ENCODE results near the gene RAD51C. TPM values are rescaled to one million over a fixed set of nuclear protein-coding genes. Genes with fewer than 3 reads are reported as not detected.

The RAD51C gene
- total RNA-seq, 1 donor from 2014 or later, result 17.6 TPM

DNA sequence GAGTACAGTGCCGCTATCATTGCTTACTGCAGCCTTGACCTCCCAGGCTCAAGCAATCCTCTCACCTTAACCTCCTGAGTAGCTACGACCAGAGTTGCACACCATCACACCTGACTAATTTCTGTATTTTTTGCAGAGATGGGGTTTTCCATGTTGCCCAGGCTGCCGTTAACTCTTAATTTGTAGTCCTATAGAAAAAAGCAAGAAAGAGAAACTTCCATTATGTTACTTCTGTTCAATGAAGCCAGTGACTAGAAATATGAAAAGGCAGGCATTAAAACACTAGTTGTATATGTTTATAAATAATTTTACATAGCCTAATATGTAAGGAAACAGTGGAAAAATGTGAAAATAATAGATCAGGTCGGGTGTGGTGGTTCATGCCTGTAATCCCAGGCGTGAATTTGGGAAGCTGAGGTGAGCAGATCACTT is 9.7 kb downstream of the RAD51C start:
- TF ChIP-seq, protein P1, sequence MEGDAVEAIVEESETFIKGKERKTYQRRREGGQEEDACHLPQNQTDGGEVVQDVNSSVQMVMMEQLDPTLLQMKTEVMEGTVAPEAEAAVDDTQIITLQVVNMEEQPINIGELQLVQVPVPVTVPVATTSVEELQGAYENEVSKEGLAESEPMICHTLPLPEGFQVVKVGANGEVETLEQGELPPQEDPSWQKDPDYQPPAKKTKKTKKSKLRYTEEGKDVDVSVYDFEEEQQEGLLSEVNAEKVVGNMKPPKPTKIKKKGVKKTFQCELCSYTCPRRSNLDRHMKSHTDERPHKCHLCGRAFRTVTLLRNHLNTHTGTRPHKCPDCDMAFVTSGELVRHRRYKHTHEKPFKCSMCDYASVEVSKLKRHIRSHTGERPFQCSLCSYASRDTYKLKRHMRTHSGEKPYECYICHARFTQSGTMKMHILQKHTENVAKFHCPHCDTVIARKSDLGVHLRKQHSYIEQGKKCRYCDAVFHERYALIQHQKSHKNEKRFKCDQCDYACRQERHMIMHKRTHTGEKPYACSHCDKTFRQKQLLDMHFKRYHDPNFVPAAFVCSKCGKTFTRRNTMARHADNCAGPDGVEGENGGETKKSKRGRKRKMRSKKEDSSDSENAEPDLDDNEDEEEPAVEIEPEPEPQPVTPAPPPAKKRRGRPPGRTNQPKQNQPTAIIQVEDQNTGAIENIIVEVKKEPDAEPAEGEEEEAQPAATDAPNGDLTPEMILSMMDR (IDR thresholded peaks at IDR 0.05; ENCODE audit: insufficient read depth, low read length, severe bottlenecking), result no peak
- DNase-seq (ENCODE audit: low read depth), result no peak
- Histone ChIP-seq H3K36me3 (ENCODE audit: control insufficient read depth, insufficient read depth, low read length) (peaks cover 5% of the 10 kb centered on the region), H3K27me3 (ENCODE audit: control insufficient read depth, insufficient read depth, low read length) (no peaks in the 10 kb centered on the region), H3K4me3 (ENCODE audit: low read depth, low read length) (no peak overlapping the region)
- FAIRE-seq, result no peak

DNA sequence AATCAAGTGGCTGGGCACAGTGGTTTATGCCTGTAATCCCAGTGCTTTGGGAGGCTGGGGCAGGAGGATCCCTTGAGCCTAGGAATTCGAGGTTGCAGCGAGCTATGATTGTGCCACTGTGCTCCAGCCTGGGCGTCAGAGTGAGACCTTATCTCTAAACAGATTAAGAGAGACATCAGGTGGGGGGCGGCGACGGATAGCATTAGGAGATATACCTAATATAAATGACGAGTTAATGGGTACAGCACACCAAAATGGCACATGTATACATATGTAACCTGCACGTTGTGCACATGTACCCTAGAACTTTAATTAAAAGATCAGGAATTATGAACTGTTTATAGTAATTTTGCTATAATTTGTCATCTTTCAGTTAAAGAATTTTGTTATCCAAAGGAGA is 10.3 kb downstream of the RAD51C start:
- TF ChIP-seq, protein P1 (IDR thresholded peaks at IDR 0.05; ENCODE audit: insufficient read depth, low read length, severe bottlenecking), result no peak
- FAIRE-seq, result no peak
- Histone ChIP-seq H3K36me3 (ENCODE audit: control insufficient read depth, insufficient read depth, low read length) (peaks cover 5% of the 10 kb centered on the region), H3K4me3 (ENCODE audit: low read depth, low read length) (no peak overlapping the region), H3K27me3 (ENCODE audit: control insufficient read depth, insufficient read depth, low read length) (no peaks in the 10 kb centered on the region)
- DNase-seq (ENCODE audit: low read depth), result no peak

DNA sequence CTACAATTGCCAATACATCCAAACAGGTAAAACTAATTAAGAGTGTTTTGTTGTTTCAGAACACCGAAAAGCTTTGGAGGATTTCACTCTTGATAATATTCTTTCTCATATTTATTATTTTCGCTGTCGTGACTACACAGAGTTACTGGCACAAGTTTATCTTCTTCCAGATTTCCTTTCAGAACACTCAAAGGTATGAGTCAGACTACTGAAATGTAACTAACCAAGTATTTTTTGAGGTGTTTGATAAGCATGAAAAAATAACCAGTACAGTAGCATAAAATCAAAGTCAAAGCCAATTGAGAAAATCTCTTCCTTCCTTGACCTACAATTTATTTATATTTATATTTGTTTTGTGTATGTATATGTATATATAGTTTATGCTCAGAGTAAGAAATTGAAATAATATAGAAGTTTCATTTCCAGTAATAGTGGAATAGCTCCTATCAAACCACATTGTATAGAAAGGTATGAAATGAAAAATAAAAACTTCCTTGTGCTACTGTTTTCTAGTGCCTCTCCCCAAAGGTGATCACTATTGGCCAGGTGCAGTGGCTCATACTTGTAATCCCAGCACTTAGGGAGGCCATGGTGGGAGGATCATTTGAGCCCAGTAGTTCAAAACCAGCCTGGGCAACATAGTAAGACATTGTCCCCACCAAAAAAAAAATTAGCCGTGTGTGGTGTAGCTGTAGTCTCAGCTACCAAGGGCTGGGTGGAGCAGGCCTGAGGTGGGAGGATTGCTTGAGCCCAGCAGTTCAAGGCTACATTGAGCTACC is 10.9 kb downstream of the RAD51C start:
- H3K36me3 ChIP-seq (ENCODE audit: control insufficient read depth, insufficient read depth, low read length), result peaks cover 5% of the 10 kb centered on the region
- TF ChIP-seq, protein P1 (IDR thresholded peaks at IDR 0.05; ENCODE audit: insufficient read depth, low read length, severe bottlenecking), result no peak
- H3K4me3 ChIP-seq (ENCODE audit: low read depth, low read length), result no peak overlapping the region
- FAIRE-seq (no peak), DNase-seq (ENCODE audit: low read depth) (peak; percentile 67)
- H3K27me3 ChIP-seq (ENCODE audit: control insufficient read depth, insufficient read depth, low read length), result no peaks in the 10 kb centered on the region

DNA sequence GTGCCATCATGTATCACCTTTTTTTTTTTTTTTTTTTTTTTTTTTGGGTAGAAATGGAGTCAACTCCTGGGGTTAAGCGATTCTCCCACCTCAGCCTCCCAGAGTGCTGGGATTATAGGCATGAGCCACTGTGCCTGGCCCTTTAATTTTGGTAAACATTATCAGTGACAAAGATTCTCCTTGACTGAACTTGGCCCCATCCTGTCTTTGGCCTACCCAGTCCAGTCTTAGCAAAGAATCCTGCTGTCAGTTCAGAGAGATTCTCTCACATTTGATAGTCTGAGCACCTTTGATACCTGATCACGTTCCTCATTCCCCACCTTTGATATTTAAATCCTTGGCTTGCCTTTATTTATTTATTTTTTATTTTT is 11.5 kb downstream of the RAD51C start:
- peaks cover 5% of the 10 kb centered on the region for H3K36me3 ChIP-seq (ENCODE audit: control insufficient read depth, insufficient read depth, low read length)
- DNase-seq (ENCODE audit: low read depth) (no peak), FAIRE-seq (no peak)
- H3K27me3 ChIP-seq (ENCODE audit: control insufficient read depth, insufficient read depth, low read length), result no peaks in the 10 kb centered on the region
- TF ChIP-seq, protein P1 (IDR thresholded peaks at IDR 0.05; ENCODE audit: insufficient read depth, low read length, severe bottlenecking), result no peak
- no peak overlapping the region for H3K4me3 ChIP-seq (ENCODE audit: low read depth, low read length)

GRCh38 chr17:58706351-58707140 is 14.1 kb downstream of the RAD51C start:
- Histone ChIP-seq H3K4me3 (ENCODE audit: low read depth, low read length) (no peak overlapping the region), H3K36me3 (ENCODE audit: control insufficient read depth, insufficient read depth, low read length) (peaks cover 4% of the 10 kb centered on the region), H3K27me3 (ENCODE audit: control insufficient read depth, insufficient read depth, low read length) (no peaks in the 10 kb centered on the region)
- FAIRE-seq (no peak), DNase-seq (ENCODE audit: low read depth) (no peak)
- TF ChIP-seq, protein P1 (IDR thresholded peaks at IDR 0.05; ENCODE audit: insufficient read depth, low read length, severe bottlenecking), result no peak

All from bronchial epithelial cell (primary cell).